ENCODE data around the gene SYT9.

DNA sequence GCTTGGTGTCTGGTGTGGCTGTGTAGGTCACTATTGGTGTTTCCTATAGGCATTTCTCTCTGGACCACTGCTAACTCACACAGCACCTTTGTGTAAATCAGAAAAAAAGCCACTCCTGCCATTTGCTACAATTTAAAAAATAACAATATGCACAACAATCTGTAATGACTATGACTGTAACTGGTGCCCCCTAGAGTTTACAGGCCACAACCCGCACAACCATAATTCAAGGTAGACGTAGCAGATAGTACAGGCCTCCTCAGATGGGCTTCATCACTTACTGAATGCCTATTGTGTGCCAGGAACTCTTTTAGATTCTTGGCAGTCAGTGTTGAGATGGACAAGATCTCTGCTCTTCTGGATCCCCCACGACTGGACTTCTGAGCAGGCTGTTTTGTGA is 47.7 kb downstream of the SYT9 start:
- TF ChIP-seq CTCF (IDR thresholded peaks at IDR 0.05 in 2 of 3, conservative IDR thresholded peaks at IDR 0.05 in 1 of 3; ENCODE audit: control insufficient read depth in 2 of 3, extremely low read depth in 1 of 3, insufficient read depth in 1 of 3, low read depth in 3 of 3, low read length in 3 of 3) (no peak; a peak in 1 of 6 replicates), GABPA (IDR thresholded peaks at IDR 0.05; ENCODE audit: low read depth) (no peak), IKZF1 (conservative IDR thresholded peaks at IDR 0.05) (no peak), HDGF (IDR thresholded peaks at IDR 0.05) (no peak), TARDBP (IDR thresholded peaks at IDR 0.05; ENCODE audit: borderline replicate concordance) (no peak), POLR2A (IDR thresholded peaks at IDR 0.05; ENCODE audit: low read depth, low read length) (no peak), CEBPB (IDR thresholded peaks at IDR 0.05; ENCODE audit: borderline replicate concordance in 1 of 2, low read depth in 2 of 2, low read length in 2 of 2) (no peak)

All from GM12878 (cell line).